B cell (primary cell): Measurements from ENCODE around the gene C5orf34. TPM values are rescaled to one million over a fixed set of nuclear protein-coding genes. Genes with fewer than 3 reads are reported as not detected.

Experiments used
- ATAC-seq: fragments of 200-7000 bp; cut with Tn5 transposase; one replicate; pipeline ENCODE4 v1.10.0; 2021; ENCODE audit warnings: low read depth, mild to moderate bottlenecking, moderate number of reproducible peaks, moderate library complexity
- CTCF ChIA-PET: fragments of 350-600 bp; sonication (Branson Sonifier 250); formaldehyde crosslinking; loops from one replicate; lab custom pipeline; 2021; ENCODE audit warnings: antibody characterized with exemption, inconsistent platforms; lab: Charles Lee
- POLR2A ChIA-PET: fragments of 350-600 bp; sonication (Branson Sonifier 250); formaldehyde crosslinking; loops from one replicate; lab custom pipeline; 2021; ENCODE audit warnings: antibody characterized with exemption; lab: Charles Lee
- DNase-seq: peaks from one replicate; pipeline ENCODE4 v3.0.0; 2013
- H2AFZ ChIP-seq: 2 replicates; pipeline ENCODE4 v1.6.1; 2012; ENCODE audit warnings: mild to moderate bottlenecking, low read depth, low read length; ENCODE audit not compliant: insufficient read depth, poor library complexity, severe bottlenecking
- H3K27ac ChIP-seq, 2 donors: 1 replicate in 1 of 2; 2 replicates in 1 of 2; pipeline ENCODE4 v1.5.1; 2012 to 2013; ENCODE audit warnings: low read length in 2 of 2, mild to moderate bottlenecking in 2 of 2, moderate library complexity in 1 of 2
- H3K27me3 ChIP-seq, 4 experiments: fragments of 200-600 bp in 1 of 4; sonication (generic) in 1 of 4; replicated peaks in 1 of 4; 1 replicate in 2 of 4; 2 replicates in 2 of 4; pipeline versions ENCODE4 v1.6.1 to v1.7.0; 2013 to 2016; ENCODE audit warnings: low read length in 3 of 4, mild to moderate bottlenecking in 2 of 4, mixed read lengths in 1 of 4, moderate library complexity in 1 of 4; ENCODE audit not compliant: insufficient read depth in 4 of 4, control insufficient read depth in 3 of 4; ENCODE audit errors: control extremely low read depth in 1 of 4
- H3K36me3 ChIP-seq, 2 experiments: replicated peaks in 1 of 2; 1 replicate in 1 of 2; 2 replicates in 1 of 2; pipeline versions ENCODE4 v1.6.1 to v1.7.1; 2013; ENCODE audit warnings: low read length in 1 of 2; ENCODE audit not compliant: insufficient read depth in 2 of 2, control insufficient read depth in 1 of 2; ENCODE audit errors: control extremely low read depth in 1 of 2, extremely low read depth in 1 of 2
- H3K4me1 ChIP-seq, 2 donors: fragments of 200-600 bp in 1 of 2; sonication (generic) in 1 of 2; 1 replicate in 1 of 2; 2 replicates in 1 of 2; pipeline versions ENCODE4 v1.5.1 to v1.6.1; 2013 to 2017; ENCODE audit warnings: low read length in 2 of 2; ENCODE audit not compliant: control insufficient read depth in 2 of 2, insufficient read depth in 2 of 2
- H3K4me2 ChIP-seq: replicated peaks from 2 replicates; pipeline ENCODE3; 2012; ENCODE audit warnings: mild to moderate bottlenecking, low read depth, low read length; ENCODE audit not compliant: poor library complexity, severe bottlenecking
- H3K4me3 ChIP-seq, 5 experiments: fragments of 200-600 bp in 1 of 5; sonication (generic) in 1 of 5; 1 replicate in 3 of 5; 2 replicates in 2 of 5; pipeline versions ENCODE4 v1.5.1 to v1.7.0; 2011 to 2016; ENCODE audit warnings: low read length in 4 of 5, mild to moderate bottlenecking in 4 of 5, low read depth in 2 of 5, control low read depth in 1 of 5, moderate library complexity in 1 of 5; ENCODE audit not compliant: insufficient read depth in 1 of 5; ENCODE audit errors: control extremely low read depth in 1 of 5, extremely low read depth in 1 of 5
- H3K79me2 ChIP-seq: fragments of 200-600 bp; sonication (generic); one replicate; pipeline ENCODE4 v1.6.0; 2016; ENCODE audit warnings: low read length; ENCODE audit not compliant: control insufficient read depth, insufficient read depth
- H3K9ac ChIP-seq: fragments of 200-600 bp; sonication (generic); 2 replicates; pipeline ENCODE4 v1.6.1; 2017; ENCODE audit warnings: mild to moderate bottlenecking, low read length, moderate library complexity
- H3K9me3 ChIP-seq, 3 donors: one replicate each; pipeline versions ENCODE4 v1.6.1 to v1.7.1; 2013; ENCODE audit warnings: low read length in 2 of 3; ENCODE audit not compliant: control insufficient read depth in 2 of 3, insufficient read depth in 1 of 3; ENCODE audit errors: control extremely low read depth in 1 of 3
- H4K20me1 ChIP-seq: 2 replicates; pipeline ENCODE4 v1.6.0; 2012; ENCODE audit warnings: mild to moderate bottlenecking, low read length; ENCODE audit not compliant: insufficient read depth, control insufficient read depth, poor library complexity, severe bottlenecking
- H3K27ac Mint-ChIP-seq: one replicate; pipeline ENCODE4 v1.8.0; 2021; ENCODE audit warnings: mixed read lengths
- H3K27me3 Mint-ChIP-seq: one replicate; pipeline ENCODE4 v1.8.0; 2021; ENCODE audit warnings: mixed read lengths
- H3K4me1 Mint-ChIP-seq: one replicate; pipeline ENCODE4 v1.8.0; 2021; ENCODE audit warnings: mixed read lengths
- H3K4me3 Mint-ChIP-seq: one replicate; pipeline ENCODE4 v1.8.0; 2021; ENCODE audit warnings: mixed read lengths
- H3K9me3 Mint-ChIP-seq: one replicate; pipeline ENCODE4 v1.8.0; 2022; ENCODE audit warnings: mixed read lengths; ENCODE audit not compliant: insufficient read depth
- EZH2 ChIP-seq: IDR thresholded peaks from 2 replicates; pipeline ENCODE4 v1.6.1; 2012; ENCODE audit warnings: borderline replicate concordance, low read depth, mild to moderate bottlenecking, moderate library complexity, low read length; ENCODE audit not compliant: insufficient read depth, poor library complexity, severe bottlenecking
- WGBS: methylation state at CpG from one replicate; pipeline ENCODE4 v1.1.5; 2013; ENCODE audit warnings: missing lambda C conversion rate; ENCODE audit not compliant: insufficient coverage; 5-methylcytosine and 5-hydroxymethylcytosine counted together
- intact Hi-C: fragments of 100-400 bp; cut with micrococcal nuclease; formaldehyde crosslinking; loops from one replicate; pipeline ENCODE4 v1.10.0; 2022
- polyA plus RNA-seq: library from polyadenylated mRNA; depleted of rRNA; stranded (reverse); fragments of >200 nt; gene quantifications from 2 replicates; pipeline ENCODE4 v1.2.3, GENCODE V29; 2012
- total RNA-seq, 2 donors: library from RNA; stranded (reverse); fragments of 120-200 nt in 1 of 2; gene quantifications; 1 replicate in 1 of 2; 2 replicates in 1 of 2; pipeline versions ENCODE4 v1.2.3 to v1.2.4, GENCODE V29; 2013 to 2022
- TF ChIP-seq, protein P1 (sequence below): fragments of 200-600 bp; IDR thresholded peaks from one replicate; pipeline ENCODE4 v1.8.0; 2022; ENCODE audit warnings: antibody characterized with exemption, mild to moderate bottlenecking

C5orf34 gene
- total and polyA plus RNA-seq, 2 donors (not counting 1 experiment from before 2014, with no cell fraction given), result 2.6 to 5.5 TPM

GRCh38 chr5:43548358-43548757 is 33.4 kb upstream of the C5orf34 start:
- no peak overlapping the region for H3K4me3 Mint-ChIP-seq
- H3K9me3 ChIP-seq, result no peaks in the 10 kb centered on the region
- ChIA-PET CTCF (interaction anchor here (1.2 kb wide), 1 partner anchor 23 kb away, joined by 4 read pairs; no protein-coding TSS in a partner anchor), POLR2A (no interaction called here)
- 97% methylated on average over 3 of the region's 5 CpGs for WGBS
- ATAC-seq, result no peak
- no peak overlapping the region for H3K27ac ChIP-seq
- H3K79me2 ChIP-seq, result peaks cover 61% of the 10 kb centered on the region
- H3K36me3 ChIP-seq, result peaks cover 3 to 77% of the 10 kb centered on the region in 2 experiments
- H3K4me1 Mint-ChIP-seq, result peaks cover 8% of the 10 kb centered on the region
- intact Hi-C loops, result no loop called here
- no peaks in the 10 kb centered on the region for H3K27me3 Mint-ChIP-seq
- H4K20me1 ChIP-seq, result peaks cover 40% of the 10 kb centered on the region
- peaks cover 0 to 5% of the 10 kb centered on the region in 2 donors for H3K4me1 ChIP-seq
- no peaks in the 10 kb centered on the region for H3K9me3 Mint-ChIP-seq
- no peak for TF ChIP-seq EZH2
- TF ChIP-seq, protein P1, sequence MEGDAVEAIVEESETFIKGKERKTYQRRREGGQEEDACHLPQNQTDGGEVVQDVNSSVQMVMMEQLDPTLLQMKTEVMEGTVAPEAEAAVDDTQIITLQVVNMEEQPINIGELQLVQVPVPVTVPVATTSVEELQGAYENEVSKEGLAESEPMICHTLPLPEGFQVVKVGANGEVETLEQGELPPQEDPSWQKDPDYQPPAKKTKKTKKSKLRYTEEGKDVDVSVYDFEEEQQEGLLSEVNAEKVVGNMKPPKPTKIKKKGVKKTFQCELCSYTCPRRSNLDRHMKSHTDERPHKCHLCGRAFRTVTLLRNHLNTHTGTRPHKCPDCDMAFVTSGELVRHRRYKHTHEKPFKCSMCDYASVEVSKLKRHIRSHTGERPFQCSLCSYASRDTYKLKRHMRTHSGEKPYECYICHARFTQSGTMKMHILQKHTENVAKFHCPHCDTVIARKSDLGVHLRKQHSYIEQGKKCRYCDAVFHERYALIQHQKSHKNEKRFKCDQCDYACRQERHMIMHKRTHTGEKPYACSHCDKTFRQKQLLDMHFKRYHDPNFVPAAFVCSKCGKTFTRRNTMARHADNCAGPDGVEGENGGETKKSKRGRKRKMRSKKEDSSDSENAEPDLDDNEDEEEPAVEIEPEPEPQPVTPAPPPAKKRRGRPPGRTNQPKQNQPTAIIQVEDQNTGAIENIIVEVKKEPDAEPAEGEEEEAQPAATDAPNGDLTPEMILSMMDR, result no peak
- no peak for DNase-seq
- H3K9ac ChIP-seq, result no peak overlapping the region
- no peak overlapping the region for H3K4me3 ChIP-seq
- no peak overlapping the region for H2AFZ ChIP-seq
- H3K27ac Mint-ChIP-seq, result no peak overlapping the region
- no peak overlapping the region for H3K4me2 ChIP-seq
- H3K27me3 ChIP-seq, result no peaks in the 10 kb centered on the region

DNA sequence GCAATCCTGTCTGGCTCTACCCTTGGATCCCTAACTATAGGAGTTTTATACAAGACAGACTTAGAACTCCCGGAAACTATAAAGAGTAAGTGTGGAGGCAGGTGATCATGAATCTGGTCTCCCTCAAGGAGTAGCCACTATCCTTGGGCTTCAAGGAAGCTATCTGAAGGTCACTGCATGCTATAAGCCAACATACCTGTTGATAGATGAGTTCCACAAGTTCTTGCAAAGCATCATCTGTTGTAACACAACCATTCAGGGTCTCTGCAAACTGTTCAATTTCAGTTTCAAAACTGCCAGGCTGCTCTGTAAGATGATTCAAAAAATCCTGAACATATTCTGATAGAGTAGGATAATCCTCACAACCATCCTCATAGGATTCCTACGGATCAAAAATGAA is 32.6 kb upstream of the C5orf34 start:
- H3K79me2 ChIP-seq, result peaks cover 60% of the 10 kb centered on the region
- peaks cover 31% of the 10 kb centered on the region for H4K20me1 ChIP-seq

More for the DNA sequence above, 32.6 kb upstream of the C5orf34 start:
- no peak overlapping the region for H2AFZ ChIP-seq
- ATAC-seq (no peak), DNase-seq (no peak)
- Mint-ChIP-seq H3K4me3 (no peak overlapping the region), H3K4me1 (peaks cover 8% of the 10 kb centered on the region), H3K9me3 (no peaks in the 10 kb centered on the region), H3K27ac (no peak overlapping the region), H3K27me3 (no peaks in the 10 kb centered on the region)
- ChIA-PET POLR2A (no interaction called here), CTCF (interaction anchor here (1.2 kb wide), 1 partner anchor 22 kb away, joined by 4 read pairs; no protein-coding TSS in a partner anchor)
- H3K27me3 ChIP-seq, result no peaks in the 10 kb centered on the region
- no peak overlapping the region for H3K4me3 ChIP-seq
- no CpG with 5 or more reads among the region's 2 CpGs for WGBS
- no peak for TF ChIP-seq EZH2
- no peak overlapping the region for H3K27ac ChIP-seq
- H3K36me3 ChIP-seq, result peaks cover 3 to 76% of the 10 kb centered on the region in 2 experiments
- intact Hi-C loops, result no loop called here
- H3K9me3 ChIP-seq, result no peaks in the 10 kb centered on the region
- H3K4me1 ChIP-seq, result no peaks in the 10 kb centered on the region
- no peak overlapping the region for H3K9ac ChIP-seq
- no peak overlapping the region for H3K4me2 ChIP-seq
